Common myeloid progenitor, CD34-positive (primary cell): ENCODE measurements around the gene SYNE1.
"Not testable (repeated sequence)": the region's sequence is repeated elsewhere in the genome, so short reads cannot be mapped to it uniquely, and the experiment has no call there.

Experiments used
- CTCF ChIA-PET: fragments of 350-600 bp; sonication (Branson Sonifier 250); formaldehyde crosslinking; loops from one replicate; lab custom pipeline; 2021; ENCODE audit warnings: antibody characterized with exemption; lab: Charles Lee
- POLR2A ChIA-PET: fragments of 350-600 bp; sonication (Branson Sonifier 250); formaldehyde crosslinking; loops from one replicate; lab custom pipeline; 2021; ENCODE audit warnings: antibody characterized with exemption; lab: Charles Lee
- DNase-seq, 3 donors: peaks; one replicate each; pipeline versions ENCODE4 v3.0.0 to v3.0.0-alpha.2; 2013
- H3K27ac ChIP-seq, 2 experiments: 1 replicate in 1 of 2; 2 replicates in 1 of 2; pipeline ENCODE4 v1.7.0; 2013; ENCODE audit warnings: inconsistent platforms in 2 of 2, low read length in 2 of 2, mild to moderate bottlenecking in 2 of 2, low read depth in 1 of 2, moderate library complexity in 1 of 2; ENCODE audit not compliant: severe bottlenecking in 2 of 2, insufficient read depth in 1 of 2, poor library complexity in 1 of 2
- H3K27me3 ChIP-seq, 5 experiments: replicated peaks in 2 of 5; 1 replicate in 3 of 5; 2 replicates in 2 of 5; pipeline versions ENCODE4 v1.6.1 to v1.7.0; 2013; ENCODE audit warnings: low read length in 4 of 5, mild to moderate bottlenecking in 2 of 5, moderate library complexity in 2 of 5, inconsistent platforms in 1 of 5; ENCODE audit not compliant: insufficient read depth in 5 of 5, control insufficient read depth in 4 of 5
- H3K36me3 ChIP-seq, 4 experiments: 1 replicate in 2 of 4; 2 replicates in 2 of 4; pipeline versions ENCODE4 v1.6.1 to v1.7.0; 2013; ENCODE audit warnings: low read length in 3 of 4, control low read depth in 1 of 4, mild to moderate bottlenecking in 1 of 4; ENCODE audit not compliant: control insufficient read depth in 4 of 4, insufficient read depth in 4 of 4
- H3K4me1 ChIP-seq, 4 experiments: 1 replicate in 3 of 4; 2 replicates in 1 of 4; pipeline versions ENCODE4 v1.6.1 to v1.7.1; 2013; ENCODE audit warnings: low read length in 3 of 4, mild to moderate bottlenecking in 3 of 4, control low read depth in 1 of 4, inconsistent platforms in 1 of 4, moderate library complexity in 1 of 4; ENCODE audit not compliant: control insufficient read depth in 4 of 4, insufficient read depth in 4 of 4; ENCODE audit errors: control extremely low read depth in 1 of 4
- H3K4me3 ChIP-seq, 7 experiments: 1 replicate in 4 of 7; 2 replicates in 3 of 7; pipeline versions ENCODE4 v1.5.1 to v1.7.0; 2013; ENCODE audit warnings: mild to moderate bottlenecking in 7 of 7, low read length in 6 of 7, moderate library complexity in 6 of 7, inconsistent platforms in 2 of 7, low read depth in 2 of 7, control low read depth in 1 of 7; ENCODE audit not compliant: insufficient read depth in 4 of 7, control insufficient read depth in 1 of 7; ENCODE audit errors: extremely low read depth in 1 of 7
- H3K9me3 ChIP-seq, 5 experiments: 1 replicate in 4 of 5; 2 replicates in 1 of 5; pipeline versions ENCODE4 v1.6.1 to v1.7.1; 2013; ENCODE audit warnings: low read length in 4 of 5, mild to moderate bottlenecking in 2 of 5, inconsistent platforms in 1 of 5, low read depth in 1 of 5, moderate library complexity in 1 of 5; ENCODE audit not compliant: control insufficient read depth in 4 of 5, insufficient read depth in 2 of 5; ENCODE audit errors: control extremely low read depth in 1 of 5
- WGBS: methylation state at CpG from one replicate; pipeline ENCODE4 v1.1.5; 2013; ENCODE audit not compliant: insufficient coverage; 5-methylcytosine and 5-hydroxymethylcytosine counted together

SYNE1 gene

DNA sequence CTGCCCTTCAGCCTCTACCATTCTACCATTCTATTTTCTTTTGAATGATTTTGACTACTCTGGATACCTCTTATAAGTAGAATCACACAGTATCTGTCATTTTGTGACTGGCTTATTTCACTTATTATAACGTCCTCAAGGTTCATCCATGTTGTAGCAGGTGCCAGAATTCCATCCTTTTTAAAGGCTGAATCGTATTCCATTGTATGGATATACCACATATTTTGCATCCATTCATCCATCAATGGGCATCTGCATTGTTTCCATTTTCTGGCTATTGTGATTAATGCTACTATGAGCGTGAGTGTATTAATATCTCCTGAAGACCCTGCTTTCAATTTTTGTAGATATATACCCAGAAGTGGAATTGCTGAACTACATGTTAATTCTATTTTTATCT, 105.5 kb downstream of the SYNE1 start:
- WGBS, result no CpG with 5 or more reads among the region's 3 CpGs
- Histone ChIP-seq H3K4me3 (no peak overlapping the region), H3K9me3 (peaks cover 0 to 2% (median 0%) of the 10 kb centered on the region in 5 experiments), H3K36me3 (no peaks in the 10 kb centered on the region), H3K27me3 (peaks cover 0 to 2% (median 0%) of the 10 kb centered on the region in 5 experiments), H3K27ac (no peak overlapping the region), H3K4me1 (no peaks in the 10 kb centered on the region)
- POLR2A ChIA-PET, result no interaction called here
- CTCF ChIA-PET, result no interaction called here
- no peak for DNase-seq

DNA sequence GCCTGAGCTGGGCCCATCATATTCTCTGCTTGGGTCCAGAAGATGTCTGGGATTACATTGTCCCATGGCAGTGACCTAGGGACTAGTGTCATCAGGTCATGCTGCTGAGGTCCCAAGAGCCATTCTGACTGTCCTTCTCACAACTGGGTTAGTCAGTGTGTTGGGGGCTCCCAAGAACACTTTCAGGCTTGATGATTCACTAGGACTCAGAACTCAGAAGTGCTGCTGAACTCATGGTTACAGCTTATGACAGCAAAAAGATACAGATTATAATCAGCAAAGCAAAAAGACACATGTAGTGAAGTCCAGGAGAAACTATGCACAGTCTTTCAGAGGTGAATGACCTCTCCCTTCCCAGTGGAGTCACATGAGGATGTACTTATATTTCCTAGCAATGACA, 107.8 kb downstream of the SYNE1 start:
- no peaks in the 10 kb centered on the region for H3K27me3 ChIP-seq
- H3K36me3 ChIP-seq, result no peaks in the 10 kb centered on the region
- ChIA-PET CTCF (no interaction called here), POLR2A (no interaction called here)
- peaks cover 0 to 2% (median 0%) of the 10 kb centered on the region in 5 experiments for H3K9me3 ChIP-seq
- no peak overlapping the region for H3K27ac ChIP-seq
- no peak overlapping the region for H3K4me3 ChIP-seq
- H3K4me1 ChIP-seq, result no peaks in the 10 kb centered on the region
- no peak for DNase-seq

DNA sequence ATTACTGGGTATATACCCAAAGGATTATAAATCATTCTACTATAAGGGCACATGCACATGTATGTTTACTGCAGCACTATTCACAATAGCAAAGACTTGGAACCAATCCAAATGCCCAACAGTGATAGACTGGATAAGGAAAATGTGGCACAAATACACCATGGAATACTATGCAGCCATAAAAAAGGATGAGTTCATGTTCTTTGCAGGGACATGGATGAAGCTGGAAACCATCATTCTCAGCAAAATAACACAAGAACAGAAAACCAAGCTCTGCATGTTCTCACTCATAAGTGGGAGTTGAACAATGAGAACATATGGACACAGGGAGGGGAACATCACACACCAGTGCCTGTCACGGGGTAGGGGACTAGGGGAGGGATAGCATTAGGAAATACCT, 123.0 kb downstream of the SYNE1 start:
- H3K4me1 ChIP-seq, CTCF ChIA-PET, H3K36me3 ChIP-seq, H3K27me3 ChIP-seq, H3K4me3 ChIP-seq, H3K27ac ChIP-seq, DNase-seq, H3K9me3 ChIP-seq: not testable (repeated sequence)
- 100% methylated on average over 1 of the region's 1 CpG for WGBS
- POLR2A ChIA-PET, result interaction anchor here (0.6 kb wide), 1 partner anchor 1469 kb away, joined by 3 read pairs; no protein-coding TSS in a partner anchor

DNA sequence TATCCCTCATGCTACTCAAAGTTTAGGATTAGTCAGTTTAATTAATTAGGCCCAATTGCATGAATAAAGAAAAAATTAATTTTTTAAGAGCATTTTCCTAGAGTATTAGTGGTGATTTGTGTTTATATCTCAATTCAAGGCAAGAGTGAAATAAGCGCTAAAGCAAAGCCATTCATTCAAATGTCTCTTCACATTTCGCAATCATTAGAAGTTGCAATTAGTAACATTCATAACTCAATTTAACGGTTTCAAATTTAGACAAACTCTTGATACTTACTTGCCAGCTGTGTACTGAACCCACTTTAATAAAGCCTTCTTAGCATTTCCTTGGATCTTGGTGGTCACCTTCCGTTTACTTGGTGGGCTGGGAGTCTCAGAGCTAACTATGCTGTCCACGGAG, 127.2 kb downstream of the SYNE1 start:
- POLR2A ChIA-PET, result no interaction called here

DNA sequence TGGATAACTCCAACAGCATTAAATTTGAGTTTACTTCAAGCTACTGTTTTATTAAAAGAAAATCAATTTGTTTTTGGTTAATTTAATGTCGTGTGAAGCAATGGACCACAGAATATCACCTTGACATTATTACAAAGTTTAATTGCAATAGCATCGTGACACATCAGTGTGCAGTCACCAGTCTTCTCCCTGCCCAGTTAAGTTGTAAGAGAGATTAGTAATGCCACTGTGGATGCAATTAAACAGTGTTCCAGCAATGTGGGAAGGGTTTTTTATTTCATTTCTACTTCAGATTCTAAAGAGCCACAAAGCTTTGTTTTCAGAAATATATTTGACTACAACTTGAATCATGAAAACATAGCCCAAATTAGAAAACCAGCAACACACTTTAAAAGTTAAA, 128.7 kb downstream of the SYNE1 start:
- H3K9me3 ChIP-seq, result no peaks in the 10 kb centered on the region
- H3K4me1 ChIP-seq, result no peaks in the 10 kb centered on the region
- no peaks in the 10 kb centered on the region for H3K27me3 ChIP-seq
- no peak for DNase-seq
- no peak overlapping the region for H3K4me3 ChIP-seq
- ChIA-PET CTCF (interaction anchor here (1.1 kb wide), 1 partner anchor 23 kb away, joined by 5 read pairs; no protein-coding TSS in a partner anchor), POLR2A (no interaction called here)
- H3K36me3 ChIP-seq, result no peaks in the 10 kb centered on the region
- 100% methylated on average over 1 of the region's 2 CpGs for WGBS
- H3K27ac ChIP-seq, result no peak overlapping the region

More for the DNA sequence above, 127.2 kb downstream of the SYNE1 start:
- Histone ChIP-seq H3K27ac (no peak overlapping the region), H3K4me1 (no peaks in the 10 kb centered on the region), H3K36me3 (no peaks in the 10 kb centered on the region), H3K27me3 (no peaks in the 10 kb centered on the region), H3K9me3 (no peaks in the 10 kb centered on the region), H3K4me3 (no peak overlapping the region)
- WGBS, result 100% methylated on average over 3 of the region's 5 CpGs
- CTCF ChIA-PET, result no interaction called here
- DNase-seq, result no peak

DNA sequence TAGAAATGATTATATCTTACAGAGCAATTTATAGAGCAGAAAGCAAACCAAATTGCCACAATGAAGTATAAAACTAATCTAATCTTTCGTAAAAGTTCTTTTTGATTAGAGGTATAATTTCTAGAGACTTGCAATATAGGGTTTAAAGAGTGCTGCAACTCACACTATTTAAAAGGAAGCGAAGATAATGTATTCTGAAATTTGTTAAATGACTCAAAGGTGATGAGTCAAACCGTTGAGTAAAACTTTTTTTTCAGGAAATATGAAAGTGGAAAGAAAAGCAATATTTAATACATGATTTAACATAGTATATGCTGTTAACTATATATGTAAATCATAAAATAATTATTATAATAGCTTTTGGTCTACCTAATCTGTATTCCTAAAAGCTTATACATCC, 133.6 kb downstream of the SYNE1 start:
- no peak for DNase-seq
- Histone ChIP-seq H3K9me3 (no peaks in the 10 kb centered on the region), H3K4me3 (no peak overlapping the region), H3K27ac (no peak overlapping the region), H3K4me1 (no peaks in the 10 kb centered on the region), H3K27me3 (no peaks in the 10 kb centered on the region), H3K36me3 (no peaks in the 10 kb centered on the region)
- POLR2A ChIA-PET, result no interaction called here
- CTCF ChIA-PET, result no interaction called here
- WGBS, result no CpG with 5 or more reads among the region's 3 CpGs

DNA sequence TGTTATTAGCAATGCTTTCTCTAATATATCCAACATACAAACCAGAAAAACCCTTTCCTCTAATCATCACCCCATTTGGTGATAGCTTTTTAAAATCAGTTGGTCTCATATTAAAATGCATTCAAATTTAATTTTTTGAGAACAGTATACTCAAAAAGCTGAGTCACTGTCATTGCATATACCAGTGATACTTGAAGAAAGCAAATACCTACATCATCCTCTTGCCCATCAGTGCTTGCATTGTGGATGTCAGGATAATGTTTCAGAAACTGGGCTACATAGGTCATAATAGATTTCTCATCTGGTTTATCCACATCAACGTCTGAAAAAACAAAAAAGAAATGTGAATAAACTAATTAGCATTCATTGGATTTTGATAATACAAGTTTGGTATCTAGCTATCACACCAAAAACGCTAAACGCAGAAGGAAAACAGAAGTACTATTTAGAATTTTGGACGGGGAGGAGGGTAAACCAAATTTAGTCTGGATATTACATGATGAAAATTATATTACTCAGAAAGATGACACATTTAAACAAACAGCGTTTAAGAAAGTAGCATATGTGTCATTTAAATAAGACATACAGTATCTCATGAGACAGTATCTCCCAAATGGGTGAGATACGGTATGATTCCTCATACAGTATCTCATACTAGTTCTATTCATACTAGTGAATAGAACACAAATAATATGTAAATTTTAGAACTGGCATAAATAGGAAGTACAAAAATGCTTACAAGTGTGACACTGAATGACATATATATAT, 134.6 kb downstream of the SYNE1 start:
- Histone ChIP-seq H3K4me3 (no peak overlapping the region), H3K9me3 (no peaks in the 10 kb centered on the region), H3K27me3 (no peaks in the 10 kb centered on the region), H3K4me1 (no peaks in the 10 kb centered on the region), H3K27ac (no peak overlapping the region), H3K36me3 (no peaks in the 10 kb centered on the region)
- ChIA-PET CTCF (no interaction called here), POLR2A (no interaction called here)
- DNase-seq, result no peak
- WGBS, result 100% methylated on average over 2 of the region's 6 CpGs
